NCI-H2081 (cell line): ENCODE measurements around the gene PDE4D.

ENCODE experiments used
- DNase-seq, 2 experiments: peaks; one replicate each; lab custom pipeline; 2025; lab: John Stamatoyannopoulos, UW

PDE4D gene

DNA sequence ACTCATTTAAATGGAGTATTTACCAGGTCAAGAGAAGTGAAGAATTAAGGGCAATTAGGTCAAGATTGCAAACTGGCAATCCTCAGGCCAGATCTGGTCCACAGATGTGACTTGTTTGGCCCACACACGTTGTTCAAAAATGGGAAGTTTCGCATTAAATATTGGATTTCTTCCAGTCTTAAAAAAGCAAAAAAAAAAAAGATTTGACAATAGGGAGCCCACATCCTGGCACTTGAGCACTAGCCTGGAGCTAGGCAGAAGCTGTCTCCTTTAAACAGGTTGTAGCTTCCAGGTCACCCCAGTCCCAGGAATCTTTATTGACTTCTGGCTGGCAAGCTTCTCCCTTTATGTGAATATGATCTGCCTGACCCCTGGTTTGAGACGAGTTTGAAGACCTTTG is 790.2 kb downstream of the PDE4D start:
- DNase-seq, result no peak

- DNase-seq, result no peak
These were observed 791.1 kb downstream of the PDE4D start for GRCh38 chr5:59102437-59102836.

DNA sequence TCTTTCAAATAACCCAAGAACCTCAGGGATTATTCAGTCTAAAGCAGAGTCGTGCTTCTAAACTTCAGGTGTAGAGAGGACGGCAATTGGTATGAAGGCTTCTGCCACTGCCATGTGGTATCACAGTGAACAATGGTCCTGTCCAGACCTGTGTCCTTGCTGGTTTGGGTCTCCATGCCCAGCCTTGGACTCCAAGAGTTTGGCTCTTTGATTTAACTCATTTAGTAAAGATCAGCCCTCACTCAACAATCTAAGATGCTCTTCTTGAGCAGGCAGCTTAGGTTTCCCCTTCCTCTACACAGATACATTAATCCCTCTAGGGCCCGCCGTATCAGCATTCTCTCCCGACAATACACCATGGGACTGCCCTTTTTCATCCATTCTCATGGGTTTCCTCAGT is 792.7 kb downstream of the PDE4D start:
- no peak for DNase-seq

DNA sequence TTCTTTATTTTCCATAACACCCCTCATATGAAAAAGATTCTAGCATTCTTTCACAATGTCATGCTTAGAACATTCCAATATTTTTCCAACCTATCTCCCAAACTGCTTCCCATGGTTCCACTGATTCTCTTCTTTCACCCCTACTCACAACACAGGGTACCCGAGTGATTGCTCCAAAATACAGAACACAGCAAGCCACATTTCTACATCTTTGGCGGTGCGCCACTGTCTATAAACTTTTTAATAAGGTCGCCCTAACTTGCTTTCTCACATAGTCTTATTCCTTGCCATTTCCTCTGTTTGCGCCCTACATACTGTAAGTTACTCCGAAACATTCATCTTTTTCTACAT is 793.6 kb downstream of the PDE4D start:
- DNase-seq, result no peak

GRCh38 chr5:59099270-59099994 is 794.1 kb downstream of the PDE4D start:
- DNase-seq, result no peak

GRCh38 chr5:59098743-59099142 is 794.8 kb downstream of the PDE4D start:
- no peak for DNase-seq

DNA sequence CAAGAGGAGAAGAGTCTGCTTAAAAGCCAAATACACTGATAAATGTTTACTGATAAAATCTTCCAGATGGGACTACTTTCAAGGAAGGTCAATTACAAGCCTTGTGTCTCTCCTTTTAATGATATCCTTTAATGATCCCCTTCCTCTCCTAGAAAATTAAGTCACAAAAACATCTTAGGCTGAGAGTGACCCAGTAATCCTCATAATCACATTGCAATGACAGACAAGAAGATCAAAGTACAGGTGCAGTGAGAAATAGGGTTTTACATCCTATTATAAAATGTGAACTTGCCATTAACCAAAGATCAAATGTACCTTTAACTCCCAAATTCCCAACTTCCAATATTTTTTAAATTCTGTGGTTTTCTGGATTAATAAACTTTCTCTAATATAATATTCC is 795.8 kb downstream of the PDE4D start:
- no peak for DNase-seq

GRCh38 chr5:59097116-59097515 is 796.4 kb downstream of the PDE4D start:
- no peak for DNase-seq

DNA sequence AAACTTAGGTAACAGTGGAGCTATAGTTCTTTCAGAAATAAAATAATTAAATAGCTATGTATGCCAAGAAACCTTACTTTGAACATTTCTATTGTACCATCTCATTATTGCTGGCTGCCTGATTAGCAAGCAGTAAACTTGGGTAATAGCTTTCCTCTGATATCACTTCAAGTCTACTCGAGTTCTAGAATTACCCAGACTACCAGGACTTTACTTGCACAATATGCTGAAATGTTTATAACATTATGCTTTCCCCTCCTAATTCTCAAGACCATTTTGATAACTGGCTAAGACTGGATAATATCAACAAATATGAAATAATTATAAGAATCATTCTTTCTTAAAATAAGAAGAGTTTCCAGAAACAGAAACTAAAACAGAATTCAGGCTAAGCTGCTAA is 798.0 kb downstream of the PDE4D start:
- DNase-seq, result no peak

GRCh38 chr5:59094864-59095263 is 798.7 kb downstream of the PDE4D start:
- DNase-seq, result no peak

DNA sequence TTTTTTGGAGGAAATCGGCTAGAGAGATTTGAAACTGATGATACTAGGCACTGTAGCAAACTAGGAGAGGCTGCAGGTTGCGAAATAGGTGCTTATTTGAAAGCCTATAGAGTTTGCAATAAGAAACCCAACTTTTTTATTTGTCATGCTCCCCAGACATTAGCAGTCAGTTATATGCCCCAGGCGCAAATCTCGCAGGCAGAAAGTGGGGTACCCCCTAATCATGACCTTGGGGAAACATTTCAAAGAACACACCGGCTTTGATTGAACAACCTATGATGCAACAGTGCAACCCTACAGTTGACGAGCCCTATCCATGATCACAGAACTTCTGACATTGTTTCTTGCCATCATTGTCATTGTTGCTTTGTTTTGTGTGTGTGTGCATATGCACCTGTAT is 800.2 kb downstream of the PDE4D start:
- no peak for DNase-seq

- DNase-seq, result no peak
These were observed 800.8 kb downstream of the PDE4D start for GRCh38 chr5:59092758-59093157.

DNA sequence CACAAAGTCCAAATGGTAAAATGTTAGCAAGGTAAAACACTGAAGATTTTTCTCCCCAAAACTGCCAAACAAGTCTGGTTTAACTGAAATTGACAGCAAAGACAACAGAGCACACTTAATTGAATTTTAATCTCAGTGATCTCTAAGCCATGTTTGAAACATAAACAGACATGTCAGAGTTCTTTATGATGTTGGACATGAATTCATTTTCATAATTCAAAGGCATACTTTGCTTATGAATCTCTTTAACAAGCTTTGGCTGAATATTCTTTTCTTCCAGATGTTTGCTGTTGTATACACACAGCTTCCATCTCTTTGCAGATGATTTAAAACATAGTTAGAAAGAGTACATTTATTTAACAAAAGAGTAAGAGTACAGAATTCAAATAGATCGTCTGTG is 801.6 kb downstream of the PDE4D start:
- DNase-seq, result no peak

- DNase-seq, result no peak
These were observed 803.2 kb downstream of the PDE4D start for GRCh38 chr5:59090323-59090722.

DNA sequence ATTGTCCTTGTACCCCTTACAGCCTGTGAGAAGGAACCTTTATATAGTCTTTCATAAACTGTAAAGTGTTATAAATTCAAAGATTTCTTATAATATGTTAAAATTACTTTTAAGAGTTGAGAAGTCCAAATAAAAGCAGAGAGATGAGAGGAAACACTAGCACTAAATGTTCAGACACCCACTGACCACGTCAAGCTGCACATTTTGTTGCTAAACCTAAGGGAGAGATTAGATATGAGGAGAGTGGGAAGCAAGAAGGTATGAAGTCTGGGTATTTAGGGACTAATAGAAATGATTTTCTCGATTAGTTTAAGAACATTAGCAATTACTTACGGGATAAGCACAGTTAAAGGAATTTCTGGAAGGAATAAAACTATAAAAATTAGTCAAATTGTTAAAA is 803.8 kb downstream of the PDE4D start:
- DNase-seq, result no peak

DNA sequence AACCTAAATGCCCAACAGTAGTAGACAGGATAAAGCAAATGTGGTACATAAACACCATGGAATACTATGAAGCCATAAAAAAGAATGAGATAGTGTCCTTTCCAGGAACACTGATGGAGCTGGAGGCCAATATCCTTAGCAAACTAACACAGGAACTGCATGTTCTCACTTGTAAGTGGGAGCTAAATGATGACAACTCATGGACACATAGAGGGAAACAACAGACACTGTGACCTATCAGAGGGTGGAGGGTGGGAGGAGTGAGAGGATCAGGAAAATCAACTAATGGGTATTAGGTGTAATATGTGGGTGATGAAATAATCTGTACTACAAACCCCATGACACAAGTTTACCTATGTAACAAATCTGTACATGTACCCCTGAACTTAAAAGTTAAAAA is 805.0 kb downstream of the PDE4D start:
- DNase-seq, result no peak

DNA sequence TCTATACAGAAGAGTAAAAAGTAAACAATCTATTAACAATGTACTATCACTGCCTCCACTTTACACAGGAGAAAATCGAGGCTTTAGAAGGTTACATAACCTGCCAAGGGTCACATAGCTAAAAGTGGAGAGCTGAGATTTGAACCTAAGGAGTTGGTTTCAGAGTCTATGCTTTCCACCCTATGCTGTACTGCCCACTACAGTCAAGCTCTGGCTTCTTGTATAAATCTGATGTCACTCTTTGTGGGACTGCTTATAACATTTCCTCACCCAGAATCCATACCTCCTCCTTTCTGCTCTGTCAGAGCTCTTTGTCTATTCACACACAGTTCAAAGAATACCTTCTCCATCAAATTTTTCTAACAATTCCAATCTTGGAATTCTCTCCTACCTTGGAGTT is 807.5 kb downstream of the PDE4D start:
- no peak for DNase-seq

GRCh38 chr5:59081693-59082092 is 811.8 kb downstream of the PDE4D start:
- DNase-seq, result no peak

- no peak for DNase-seq
These were observed 813.6 kb downstream of the PDE4D start for GRCh38 chr5:59079622-59080620.

GRCh38 chr5:59071755-59072549 is 821.6 kb downstream of the PDE4D start:
- DNase-seq, result no peak

DNA sequence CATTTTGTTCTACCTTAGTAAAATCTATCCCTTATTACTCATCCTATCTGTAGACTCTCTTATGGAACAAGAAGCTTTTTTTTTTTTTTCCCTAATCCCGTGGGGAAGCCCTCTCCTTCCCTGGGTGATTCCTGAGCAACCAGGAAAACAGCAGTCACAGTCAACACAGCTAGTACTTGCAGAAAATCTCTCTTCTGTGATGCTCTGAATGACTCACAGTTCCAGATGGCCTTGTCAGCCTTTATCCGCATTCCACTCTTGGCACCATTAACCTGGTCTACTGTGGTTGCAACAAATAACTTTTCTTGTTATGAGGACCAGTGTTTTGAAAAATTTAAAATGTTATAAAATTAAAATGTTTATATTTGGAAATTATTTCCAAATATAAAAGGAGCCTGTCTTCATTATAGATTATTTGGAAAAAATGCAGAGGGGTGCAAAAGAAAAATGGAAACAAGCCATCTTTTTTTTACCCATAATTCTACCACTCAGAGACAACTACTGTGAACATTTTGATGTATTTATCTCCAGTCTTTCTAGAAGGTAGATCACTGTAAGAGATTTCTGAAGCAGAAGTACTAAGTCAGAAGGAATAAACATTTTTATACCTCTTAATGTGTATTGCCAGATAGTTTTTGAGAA is 824.0 kb downstream of the PDE4D start:
- no peak for DNase-seq
